Uterus (tissue), 4 donors: Measurements from ENCODE around the gene KLHDC7A. TPM values are rescaled to one million over a fixed set of nuclear protein-coding genes. Genes with fewer than 3 reads are reported as not detected.

Source experiments
- DNase-seq, 2 donors: peaks; one replicate each; pipeline ENCODE4 v3.0.0-alpha.2; 2019 to 2020
- H3K27ac ChIP-seq, 2 donors: fragments of 200-600 bp; sonication (generic); 1 replicate in 1 of 2; 2 replicates in 1 of 2; pipeline ENCODE4 v1.5.1; 2016 to 2018
- H3K27me3 ChIP-seq, 2 donors: fragments of 200-600 bp; sonication (generic); one replicate each; pipeline ENCODE4 v1.5.1; 2018 to 2019; ENCODE audit warnings: control low read depth in 1 of 2
- H3K36me3 ChIP-seq, 2 donors: fragments of 200-600 bp; sonication (generic); one replicate each; pipeline ENCODE4 v1.5.1; 2019; ENCODE audit warnings: control low read depth in 1 of 2
- H3K4me1 ChIP-seq, 2 donors: fragments of 200-600 bp; sonication (generic); one replicate each; pipeline ENCODE4 v1.5.1; 2018 to 2019; ENCODE audit warnings: control low read depth in 1 of 2
- H3K4me3 ChIP-seq, 2 donors: fragments of 200-600 bp; sonication (generic); 1 replicate in 1 of 2; 2 replicates in 1 of 2; pipeline ENCODE4 v1.5.1; 2018 to 2019; ENCODE audit warnings: mild to moderate bottlenecking in 1 of 2
- H3K9me3 ChIP-seq, 2 donors: fragments of 200-600 bp; sonication (generic); one replicate each; pipeline ENCODE4 v1.5.1; 2019; ENCODE audit warnings: control low read depth in 1 of 2
- CTCF ChIP-seq, 4 experiments: fragments of 200-600 bp in 2 of 4; fragments of 450-650 bp in 2 of 4; sonication (generic) in 2 of 4; IDR thresholded peaks; one replicate each; pipeline ENCODE4 v1.5.1; 2016 to 2019; ENCODE audit warnings: antibody characterized with exemption in 4 of 4, mild to moderate bottlenecking in 2 of 4, moderate library complexity in 1 of 4
- POLR2A ChIP-seq, 2 donors: fragments of 450-650 bp; IDR thresholded peaks; one replicate each; pipeline ENCODE4 v1.6.1; 2016; ENCODE audit warnings: antibody characterized with exemption in 2 of 2, mild to moderate bottlenecking in 1 of 2, moderate library complexity in 1 of 2
- intact Hi-C: fragments of 100-400 bp; cut with DNase I; formaldehyde crosslinking; loops from one replicate; pipeline ENCODE4 v1.15.1; 2023; ENCODE audit warnings: low total_unique reads
- total RNA-seq, 4 donors: library from RNA; depleted of rRNA in 3 of 4; stranded (reverse); fragments of >200 nt in 3 of 4; gene quantifications; one replicate each; pipeline versions ENCODE4 v1.1.0 to v1.2.4, GENCODE V29; 2014 to 2023
- donor health status: DM: yes; HTN: yes; CAD: no.

KLHDC7A gene
- total RNA-seq, 4 donors from 2014 or later: under 0.01 to 1.4 TPM; not detected in 2

- Histone ChIP-seq H3K4me1 (no peaks in the 10 kb centered on the region), H3K36me3 (no peaks in the 10 kb centered on the region), H3K27ac (no peak overlapping the region), H3K9me3 (no peaks in the 10 kb centered on the region), H3K27me3 (no peaks in the 10 kb centered on the region), H3K4me3 (no peak overlapping the region)
- DNase-seq: no peak
- intact Hi-C loops: no loop called here
- no peak for TF ChIP-seq POLR2A (IDR thresholded peaks at IDR 0.05)
- TF ChIP-seq CTCF (IDR thresholded peaks at IDR 0.05): no peak
Observed at GRCh38 chr1:18505666-18506065, 24.9 kb downstream of the KLHDC7A start.

GRCh38 chr1:18508084-18508483 is 27.4 kb downstream of the KLHDC7A start:
- H3K36me3 ChIP-seq: no peaks in the 10 kb centered on the region
- no peaks in the 10 kb centered on the region for H3K27me3 ChIP-seq
- intact Hi-C loops: no loop called here
- H3K4me3 ChIP-seq: no peak overlapping the region
- H3K9me3 ChIP-seq: no peaks in the 10 kb centered on the region
- TF ChIP-seq POLR2A (IDR thresholded peaks at IDR 0.05): no peak
- TF ChIP-seq CTCF (IDR thresholded peaks at IDR 0.05): no peak
- H3K4me1 ChIP-seq: no peaks in the 10 kb centered on the region
- no peak for DNase-seq
- no peak overlapping the region for H3K27ac ChIP-seq

GRCh38 chr1:18511149-18511873 is 30.6 kb downstream of the KLHDC7A start:
- no peak for DNase-seq
- no peaks in the 10 kb centered on the region for H3K27me3 ChIP-seq
- intact Hi-C loops: no loop called here
- H3K9me3 ChIP-seq: peaks cover 0 to 10% of the 10 kb centered on the region in 2 donors
- no peak overlapping the region for H3K4me3 ChIP-seq
- no peaks in the 10 kb centered on the region for H3K4me1 ChIP-seq
- H3K36me3 ChIP-seq: no peaks in the 10 kb centered on the region
- no peak overlapping the region for H3K27ac ChIP-seq
- TF ChIP-seq CTCF (IDR thresholded peaks at IDR 0.05): no peak
- no peak for TF ChIP-seq POLR2A (IDR thresholded peaks at IDR 0.05)

- H3K9me3 ChIP-seq: peaks cover 0 to 14% of the 10 kb centered on the region in 2 donors
- intact Hi-C loops: no loop called here
- no peaks in the 10 kb centered on the region for H3K36me3 ChIP-seq
- H3K27me3 ChIP-seq: no peaks in the 10 kb centered on the region
- DNase-seq: no peak
- H3K4me1 ChIP-seq: no peaks in the 10 kb centered on the region
- TF ChIP-seq CTCF (IDR thresholded peaks at IDR 0.05): no peak
- no peak for TF ChIP-seq POLR2A (IDR thresholded peaks at IDR 0.05)
- H3K27ac ChIP-seq: no peak overlapping the region
- no peak overlapping the region for H3K4me3 ChIP-seq
Observed at GRCh38 chr1:18511874-18512150, 31.1 kb downstream of the KLHDC7A start.

- Histone ChIP-seq H3K36me3 (no peaks in the 10 kb centered on the region), H3K27ac (no peak overlapping the region), H3K4me3 (no peak overlapping the region), H3K27me3 (no peaks in the 10 kb centered on the region), H3K4me1 (no peaks in the 10 kb centered on the region), H3K9me3 (peaks cover 0 to 21% of the 10 kb centered on the region in 2 donors)
- no peak for DNase-seq
- TF ChIP-seq CTCF (IDR thresholded peaks at IDR 0.05) (no peak), POLR2A (IDR thresholded peaks at IDR 0.05) (no peak)
- intact Hi-C loops: no loop called here
Observed at GRCh38 chr1:18512883-18513282, 32.2 kb downstream of the KLHDC7A start.
